Stimulated activated CD8-positive, alpha-beta memory T cell treated with anti-CD3 and anti-CD28 coated beads, Interleukin-12 subunit alpha, Interleukin-12 subunit beta, amount 100 ng/mL, for 24 hours (primary cell): ENCODE results near the gene CD248.
A peak's percentile ranks its signal among the peaks of the same experiment; 100 is the strongest.
"Not testable (repeated sequence)": the region's sequence is repeated elsewhere in the genome, so short reads cannot be mapped to it uniquely, and the experiment has no call there.

Source experiments
- DNase-seq: peaks from one replicate; pipeline ENCODE4 v3.0.0-alpha.2; 2020; ENCODE audit errors: extremely low read depth

The CD248 gene

GRCh38 chr11:66316849-66317251 is at the start of gene CD248:
TSS of gene CD248 (minus strand) at chr11:66317044. CDS start at chr11:66317027, 17 bp downstream.
- no peak for DNase-seq

GRCh38 chr11:66365711-66366619 is 49.1 kb upstream of the CD248 start:
- no peak for DNase-seq

GRCh38 chr11:66365166-66365565 is 48.3 kb upstream of the CD248 start:
- no peak for DNase-seq

- peak; percentile 33 for DNase-seq
Measured at GRCh38 chr11:66363805-66364535, 47.1 kb upstream of the CD248 start.

- DNase-seq: no peak
Measured at GRCh38 chr11:66363187-66363601, 46.4 kb upstream of the CD248 start.

- DNase-seq: no peak
Measured at GRCh38 chr11:66362481-66363147, 45.8 kb upstream of the CD248 start.

GRCh38 chr11:66361502-66361941 is 44.7 kb upstream of the CD248 start:
- no peak for DNase-seq

GRCh38 chr11:66360406-66361073 is 43.7 kb upstream of the CD248 start:
- DNase-seq: no peak

- DNase-seq: no peak
Measured at GRCh38 chr11:66359662-66360087, 42.8 kb upstream of the CD248 start.

GRCh38 chr11:66350560-66351235 is 33.9 kb upstream of the CD248 start:
- not testable (repeated sequence) for DNase-seq

GRCh38 chr11:66349084-66349386 is 32.2 kb upstream of the CD248 start:
- no peak for DNase-seq

- DNase-seq: peak; percentile 57
Measured at GRCh38 chr11:66347425-66348276, 30.8 kb upstream of the CD248 start, which contains the start of gene B4GAT1. TSS of gene B4GAT1 (minus strand) at chr11:66347629. CDS start at chr11:66347545, 84 bp downstream.

- DNase-seq: no peak
Measured at GRCh38 chr11:66346476-66347424, 29.9 kb upstream of the CD248 start.

- DNase-seq: no peak
Measured at GRCh38 chr11:66345316-66345649, 28.4 kb upstream of the CD248 start.

GRCh38 chr11:66344550-66345315 is 27.9 kb upstream of the CD248 start, which contains the start of gene BRMS1:
TSS of gene BRMS1 (minus strand) at chr11:66345104. CDS start at chr11:66342234, 2,870 bp downstream.
- peak; percentile 97 for DNase-seq

- no peak for DNase-seq
Measured at GRCh38 chr11:66343176-66343575, 26.3 kb upstream of the CD248 start.

- no peak for DNase-seq
Measured at GRCh38 chr11:66341502-66342126, 24.8 kb upstream of the CD248 start.
